SKM-1 treated with dmso at 0.1 percent for 144 hours (cell line): Measurements from ENCODE around the gene TNNT3.

Source experiments
- DNase-seq: peaks from one replicate; lab custom pipeline; 2025; ENCODE audit not compliant: unreplicated experiment; lab: John Stamatoyannopoulos, UW

Gene TNNT3

DNA sequence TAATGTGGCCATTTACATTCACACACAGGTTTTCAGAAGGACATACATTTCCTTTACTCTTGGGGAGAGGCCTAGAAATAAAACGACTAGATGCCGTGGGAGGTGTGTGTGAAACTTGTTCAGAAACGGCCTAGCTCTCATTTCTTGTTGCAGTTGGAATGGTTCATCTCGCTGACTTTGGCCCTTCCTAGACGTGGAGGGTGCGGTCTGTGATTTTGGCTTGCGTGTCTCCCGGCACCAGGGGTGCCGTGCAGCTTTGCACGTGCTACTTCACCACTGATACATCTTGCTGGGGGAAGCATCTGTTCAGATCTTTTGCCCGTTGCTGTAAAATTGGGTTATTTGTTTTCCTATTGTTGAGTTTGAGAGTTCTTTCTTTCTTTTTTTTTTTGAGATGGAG, 24.7 kb upstream of the TNNT3 start:
- no peak for DNase-seq

DNA sequence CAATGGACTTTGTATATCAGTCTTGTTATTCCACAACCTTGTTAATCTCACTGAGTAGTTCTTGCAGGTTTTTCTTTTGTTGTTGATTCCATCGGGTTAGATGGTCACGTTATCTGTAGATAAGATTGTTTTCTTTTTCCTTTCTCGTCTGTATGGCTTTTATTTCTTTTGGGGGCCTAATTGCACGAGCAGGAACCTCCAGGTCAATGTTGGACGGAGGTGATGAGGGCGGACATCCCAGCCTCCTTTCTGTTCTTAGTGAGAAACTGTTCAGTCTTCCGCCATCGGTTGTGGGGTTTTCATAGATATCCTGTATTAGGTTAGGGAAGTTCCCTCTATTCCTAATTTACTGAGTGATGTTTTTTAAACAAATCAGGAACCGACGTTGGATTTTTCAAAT, 23.0 kb upstream of the TNNT3 start:
- no peak for DNase-seq

DNA sequence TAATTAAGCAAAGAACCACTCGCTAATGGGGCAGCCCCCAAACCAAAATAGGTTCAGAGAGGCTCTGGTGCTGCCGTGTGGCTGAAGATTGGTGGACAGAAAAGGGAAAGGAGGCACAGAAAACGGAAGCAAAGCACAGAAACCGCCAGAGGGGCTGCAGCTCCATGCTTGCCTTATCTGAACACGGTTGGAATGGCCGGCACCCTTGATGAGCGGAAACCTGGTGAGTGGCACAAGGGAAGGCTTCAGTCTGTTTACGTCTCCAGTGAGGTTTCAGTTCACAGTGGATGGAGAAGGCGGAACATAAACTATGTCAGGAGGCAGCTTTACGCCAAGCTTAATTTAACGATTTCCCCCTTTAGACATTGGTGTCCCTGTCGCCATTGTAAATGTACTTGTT, 22.6 kb upstream of the TNNT3 start:
- no peak for DNase-seq

- DNase-seq: no peak
Measured at GRCh38 chr11:1899090-1899489, 20.4 kb upstream of the TNNT3 start.

DNA sequence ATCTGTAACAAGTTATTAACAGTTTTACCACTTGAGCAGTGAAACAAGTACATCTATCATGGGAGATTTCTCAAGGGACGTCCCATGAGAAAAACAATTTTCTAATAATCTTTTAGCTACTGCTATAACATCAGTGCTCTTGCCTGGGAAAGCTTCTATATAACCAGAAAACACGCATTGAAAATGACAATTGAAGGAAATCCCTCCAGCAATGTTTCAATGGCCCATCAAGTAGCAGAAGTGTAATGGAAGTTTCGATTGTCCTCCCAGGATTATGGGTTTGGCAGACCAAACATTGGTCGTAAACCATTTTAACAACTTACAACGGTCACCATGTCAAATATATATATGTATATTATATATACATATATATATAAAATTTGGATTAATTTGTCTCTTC, 19.8 kb upstream of the TNNT3 start:
- no peak for DNase-seq

DNA sequence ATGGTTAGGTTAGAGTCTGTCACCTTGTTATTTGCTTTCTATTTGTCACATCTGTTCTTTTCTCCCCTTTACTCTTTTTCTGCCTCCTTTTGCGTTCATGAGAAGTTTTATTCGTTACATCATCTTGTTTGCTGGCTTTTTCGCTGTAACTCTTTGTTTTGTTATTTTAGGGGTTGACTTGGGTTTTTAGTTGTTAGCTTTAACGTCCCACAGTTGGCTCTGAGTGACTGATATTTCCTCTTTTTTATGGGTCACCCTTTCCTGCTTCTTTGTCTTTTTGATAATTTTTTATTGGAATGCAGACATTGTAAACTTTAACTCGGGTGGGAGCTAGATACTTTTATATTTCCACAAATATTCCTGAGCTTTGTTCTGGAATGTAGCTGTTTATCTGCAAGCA, 13.3 kb upstream of the TNNT3 start:
- DNase-seq: no peak

DNA sequence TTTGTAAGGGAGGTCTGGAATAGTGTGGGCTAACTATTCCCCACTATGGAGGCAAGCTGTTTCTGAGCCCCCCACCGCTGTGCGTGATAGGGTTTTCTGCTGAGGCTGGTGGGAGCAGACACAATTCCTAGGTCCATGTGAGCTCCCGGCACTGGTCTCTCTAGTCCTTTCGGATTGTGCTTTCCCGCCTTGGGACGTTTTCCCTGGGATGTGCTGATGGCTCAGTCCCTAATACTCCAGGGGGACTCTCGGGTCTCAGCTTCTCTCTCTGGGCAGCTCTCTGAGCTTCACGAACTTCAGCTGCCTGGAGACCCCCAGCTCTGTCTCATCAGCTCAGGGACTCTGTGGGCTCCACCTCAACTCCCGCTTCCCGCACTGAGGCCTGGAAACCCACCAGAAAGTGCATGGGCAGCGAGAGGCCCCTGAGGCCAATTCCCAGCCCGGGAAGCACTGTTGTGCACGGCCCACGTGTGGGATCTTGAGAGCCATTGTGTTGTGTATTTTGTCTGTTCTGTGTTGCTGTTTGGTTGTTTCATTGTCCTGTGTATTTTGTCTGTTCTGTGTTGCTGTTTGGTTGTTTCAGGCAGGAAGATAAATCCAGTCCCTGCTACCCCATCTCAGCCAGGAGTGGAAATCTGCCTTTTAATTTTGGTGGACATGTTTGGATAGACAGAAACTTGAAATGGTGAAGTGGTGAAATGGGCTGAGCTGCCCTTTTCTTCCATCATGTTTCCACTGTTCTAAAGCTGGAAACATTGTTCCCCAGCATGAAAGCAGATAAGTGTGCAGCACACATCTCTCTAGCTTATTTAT, 12.7 kb upstream of the TNNT3 start:
- no peak for DNase-seq

- DNase-seq: no peak
Measured at GRCh38 chr11:1908618-1909017, 10.9 kb upstream of the TNNT3 start.

DNA sequence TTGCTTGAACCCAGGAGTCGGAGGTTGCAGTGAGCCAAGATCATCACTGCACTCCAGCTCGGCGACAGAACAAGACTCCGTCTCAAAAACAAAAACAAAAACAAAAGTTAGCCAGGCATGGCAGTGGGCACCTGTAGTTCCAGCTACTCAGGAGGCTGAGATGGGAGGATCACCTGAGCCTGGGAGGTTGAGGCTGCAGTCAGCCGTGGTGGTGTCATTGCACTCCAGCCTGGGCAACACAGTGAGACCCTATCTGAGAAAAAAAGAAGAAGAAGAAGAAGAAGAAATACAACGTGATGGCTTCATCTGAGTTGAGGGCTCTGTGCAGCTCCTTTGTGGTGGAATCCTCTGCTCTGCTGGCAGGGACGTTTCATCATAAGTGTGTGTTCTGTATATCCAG, 10.0 kb upstream of the TNNT3 start:
- no peak for DNase-seq

GRCh38 chr11:1912289-1912878, 7.1 kb upstream of the TNNT3 start:
- DNase-seq: no peak

DNA sequence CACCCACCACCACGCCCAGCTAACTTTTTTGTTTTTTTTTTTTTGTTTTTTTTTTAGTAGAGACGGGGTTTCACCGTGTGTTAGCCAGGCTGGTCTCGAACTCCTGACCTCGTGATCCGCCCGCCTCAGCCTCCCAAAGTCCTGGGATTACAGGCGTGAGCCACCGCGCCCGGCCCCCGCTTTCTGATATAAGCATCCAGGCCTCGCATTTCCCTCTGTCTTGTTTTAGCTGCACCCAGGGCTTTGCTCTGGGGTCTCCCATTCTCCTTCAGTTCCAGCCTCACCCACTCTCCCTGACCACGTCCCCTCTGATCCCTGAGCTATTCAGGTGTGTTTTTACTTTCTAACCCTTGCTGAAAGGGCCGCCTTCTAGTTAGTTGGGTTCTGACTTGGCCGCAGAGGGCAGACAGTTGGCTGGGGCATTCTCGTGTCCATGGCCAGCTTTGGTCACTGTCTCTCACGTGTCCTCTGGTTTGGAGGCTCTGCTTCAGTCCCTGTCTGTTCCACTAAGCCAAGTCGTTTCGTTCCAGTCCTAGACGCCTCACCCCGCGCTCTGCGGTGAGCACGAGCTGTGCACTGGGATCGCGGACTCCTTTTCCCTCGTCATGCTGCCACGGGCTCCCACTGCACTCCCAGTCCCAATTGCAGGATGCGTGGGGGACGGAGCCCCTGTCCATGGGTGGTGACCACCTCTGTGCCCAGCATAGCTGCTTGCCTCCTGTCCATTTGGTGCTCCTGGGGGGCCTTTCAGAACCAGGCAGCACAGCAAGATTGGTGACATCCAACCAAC, 6.0 kb upstream of the TNNT3 start:
- DNase-seq: no peak

DNA sequence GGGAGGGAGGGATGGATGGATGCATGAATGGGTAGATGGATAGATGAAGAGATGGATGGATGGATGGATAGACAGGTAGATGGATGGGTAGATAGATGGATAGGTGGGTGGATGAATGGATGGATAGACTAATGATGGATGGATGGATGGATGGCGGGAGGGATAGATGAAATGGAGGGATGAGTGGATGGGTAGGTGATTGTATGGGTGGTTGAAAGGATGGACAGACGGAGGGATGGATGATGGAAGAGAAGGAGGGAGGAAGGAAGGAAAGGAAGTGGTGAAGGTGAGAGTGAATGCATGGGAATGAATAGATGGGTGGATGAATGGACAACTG, 3.7 kb upstream of the TNNT3 start:
- no peak for DNase-seq

- DNase-seq: no peak
Measured at GRCh38 chr11:1916132-1916985, 3.1 kb upstream of the TNNT3 start.

GRCh38 chr11:1916986-1917522, 2.4 kb upstream of the TNNT3 start:
- no peak for DNase-seq

GRCh38 chr11:1917523-1918435, 1.7 kb upstream of the TNNT3 start:
- DNase-seq: no peak

DNA sequence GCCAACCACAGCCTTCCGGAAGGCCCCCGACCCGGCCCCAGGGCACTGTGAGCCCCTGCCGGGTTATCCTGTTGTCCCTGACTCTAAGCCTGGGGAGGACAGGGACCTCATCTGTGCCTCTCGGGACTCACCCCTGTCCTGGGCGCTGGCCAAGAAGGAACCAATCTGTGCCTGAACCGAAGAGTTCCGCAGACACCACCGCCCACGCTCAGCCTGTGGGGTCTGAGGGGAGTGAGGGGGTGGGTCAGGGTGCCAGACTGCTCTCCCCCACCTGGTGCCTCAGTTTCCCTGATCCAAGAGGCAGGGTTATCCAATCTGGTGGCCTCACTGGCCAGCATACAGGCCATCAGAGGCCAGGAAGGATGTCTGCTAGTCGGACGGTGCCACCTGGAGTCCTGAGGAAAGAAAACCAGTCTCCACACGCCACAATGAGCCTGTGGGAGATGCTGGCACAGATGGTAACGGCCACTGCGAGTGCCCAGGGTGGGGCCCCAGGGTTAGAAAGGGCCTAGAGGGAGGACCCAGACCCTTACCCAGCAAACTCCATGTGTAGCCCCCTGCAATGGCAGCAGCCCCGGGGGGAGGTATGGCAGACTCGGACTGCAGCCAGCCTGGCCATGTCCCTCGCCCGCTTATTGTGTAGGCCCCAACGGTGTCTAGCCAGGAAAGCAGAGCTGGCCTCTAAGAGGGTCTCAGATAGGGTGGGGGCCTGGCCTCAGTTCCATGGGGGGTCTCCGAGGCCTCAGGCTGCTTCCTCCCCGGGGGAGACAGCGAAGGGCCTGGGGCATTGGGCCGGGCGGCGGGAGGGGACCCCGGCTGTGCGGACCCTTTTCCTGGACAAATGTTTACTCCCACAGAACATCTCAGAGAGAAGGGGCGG, 827 bp upstream of the TNNT3 start:
- DNase-seq: no peak

DNA sequence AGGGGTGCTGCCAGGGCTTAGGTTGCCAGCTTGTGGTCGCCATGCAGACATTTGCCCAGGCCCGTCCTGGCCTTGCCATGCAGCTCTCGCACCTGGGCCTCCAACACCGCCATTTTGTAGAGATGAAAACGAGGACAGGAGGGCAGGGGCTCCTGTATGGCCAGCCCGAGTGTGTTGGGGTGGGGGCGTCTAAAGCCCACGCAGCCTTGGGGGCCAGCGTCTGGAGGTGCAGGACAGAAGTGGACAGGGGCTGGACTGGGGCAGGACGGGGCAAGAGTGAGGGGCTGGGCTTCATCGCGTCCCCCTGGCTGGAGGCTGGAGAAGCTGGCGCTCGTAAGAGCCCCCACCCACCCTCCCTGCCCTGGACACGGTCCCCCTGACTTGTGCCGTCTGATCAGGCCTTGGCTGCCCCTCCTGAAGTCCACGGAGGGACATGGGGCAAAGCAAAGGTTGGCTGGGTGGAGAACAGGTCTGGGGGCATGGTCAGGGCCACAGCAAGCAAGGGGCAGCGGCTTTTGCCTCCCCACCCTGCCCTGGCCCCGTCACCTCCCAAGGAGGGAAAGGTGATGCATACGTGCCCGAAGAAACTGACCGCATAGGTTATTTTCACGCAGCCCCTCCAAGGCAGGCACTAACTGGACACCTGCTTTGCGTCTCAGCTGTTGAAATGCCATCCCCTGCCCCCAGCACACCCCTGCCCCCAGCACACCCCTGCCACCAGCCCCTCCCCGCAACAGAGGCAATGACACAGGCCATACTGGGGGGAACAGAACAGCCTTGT, 815 bp downstream of the TNNT3 start:
- no peak for DNase-seq

DNA sequence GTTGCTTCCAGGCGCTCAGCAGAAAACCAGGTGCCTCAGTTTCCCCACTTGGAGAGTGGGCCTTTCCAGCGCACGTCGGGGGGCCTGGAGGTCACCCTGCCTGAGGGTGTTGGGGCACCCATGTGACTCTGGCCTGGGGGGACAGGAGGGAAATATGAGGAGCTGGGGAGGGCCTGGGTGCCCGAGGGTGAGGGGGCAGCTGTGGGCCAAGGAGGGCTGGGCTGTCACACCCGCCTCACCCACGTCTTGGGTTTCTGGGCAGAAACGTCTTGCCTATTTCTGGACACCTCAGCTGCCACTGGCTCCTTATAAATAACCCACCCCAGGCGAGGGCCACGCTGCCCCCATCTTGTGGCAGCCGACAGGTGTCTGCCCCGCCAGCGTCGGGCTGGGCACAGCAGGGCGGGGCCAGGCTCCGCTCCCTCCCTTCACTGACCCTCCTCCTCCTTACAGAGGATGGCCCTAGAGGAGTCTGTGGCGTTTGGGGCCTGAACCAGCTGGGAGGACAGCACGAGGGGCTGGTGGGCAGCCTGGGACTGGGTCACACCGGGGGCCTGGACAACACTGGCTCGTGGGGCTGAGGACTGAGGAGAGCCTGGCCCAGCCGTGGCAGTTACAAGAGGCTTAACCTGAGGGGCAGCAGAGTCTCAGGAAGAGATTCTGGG, 1.5 kb downstream of the TNNT3 start:
- DNase-seq: no peak
